Measurements from ENCODE around the gene XRCC2.

DNA sequence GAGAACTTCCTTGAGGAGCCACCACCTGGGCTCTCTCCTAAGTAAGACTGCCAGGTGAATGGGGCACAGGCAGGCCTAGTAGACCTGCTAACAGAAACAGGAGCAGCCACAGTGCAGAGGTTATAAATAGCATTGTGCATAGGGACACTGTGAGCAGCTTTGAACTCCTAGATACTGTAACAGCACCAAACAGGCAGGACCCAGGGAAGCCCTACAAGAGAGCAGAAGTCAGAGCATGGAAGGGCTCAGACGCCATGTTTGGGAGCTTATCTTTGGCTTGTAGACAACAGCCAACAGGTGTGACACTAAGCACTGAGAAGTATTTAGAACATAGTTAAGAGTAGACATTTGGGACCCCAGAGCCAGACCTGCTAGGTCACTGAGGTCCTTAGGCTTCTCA lies 14.5 kb downstream of the XRCC2 start:
- no peak for TF ChIP-seq EP300 (IDR thresholded peaks at IDR 0.05; ENCODE audit: borderline replicate concordance in 1 of 2, low read depth in 1 of 2, low read length in 1 of 2)
- TF ChIP-seq, protein P1, sequence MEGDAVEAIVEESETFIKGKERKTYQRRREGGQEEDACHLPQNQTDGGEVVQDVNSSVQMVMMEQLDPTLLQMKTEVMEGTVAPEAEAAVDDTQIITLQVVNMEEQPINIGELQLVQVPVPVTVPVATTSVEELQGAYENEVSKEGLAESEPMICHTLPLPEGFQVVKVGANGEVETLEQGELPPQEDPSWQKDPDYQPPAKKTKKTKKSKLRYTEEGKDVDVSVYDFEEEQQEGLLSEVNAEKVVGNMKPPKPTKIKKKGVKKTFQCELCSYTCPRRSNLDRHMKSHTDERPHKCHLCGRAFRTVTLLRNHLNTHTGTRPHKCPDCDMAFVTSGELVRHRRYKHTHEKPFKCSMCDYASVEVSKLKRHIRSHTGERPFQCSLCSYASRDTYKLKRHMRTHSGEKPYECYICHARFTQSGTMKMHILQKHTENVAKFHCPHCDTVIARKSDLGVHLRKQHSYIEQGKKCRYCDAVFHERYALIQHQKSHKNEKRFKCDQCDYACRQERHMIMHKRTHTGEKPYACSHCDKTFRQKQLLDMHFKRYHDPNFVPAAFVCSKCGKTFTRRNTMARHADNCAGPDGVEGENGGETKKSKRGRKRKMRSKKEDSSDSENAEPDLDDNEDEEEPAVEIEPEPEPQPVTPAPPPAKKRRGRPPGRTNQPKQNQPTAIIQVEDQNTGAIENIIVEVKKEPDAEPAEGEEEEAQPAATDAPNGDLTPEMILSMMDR (IDR thresholded peaks at IDR 0.05): no peak
- no peak for TF ChIP-seq USF1 (IDR thresholded peaks at IDR 0.05; ENCODE audit: borderline replicate concordance, low read depth)
- no peak for TF ChIP-seq POLR2AphosphoS5 (IDR thresholded peaks at IDR 0.05; ENCODE audit: low read depth, low read length)
- no peak for TF ChIP-seq MEF2A (IDR thresholded peaks at IDR 0.05; ENCODE audit: borderline replicate concordance, low read depth)
- TF ChIP-seq REST (IDR thresholded peaks at IDR 0.05; ENCODE audit: low read depth, low read length): no peak
- TF ChIP-seq, protein P2, sequence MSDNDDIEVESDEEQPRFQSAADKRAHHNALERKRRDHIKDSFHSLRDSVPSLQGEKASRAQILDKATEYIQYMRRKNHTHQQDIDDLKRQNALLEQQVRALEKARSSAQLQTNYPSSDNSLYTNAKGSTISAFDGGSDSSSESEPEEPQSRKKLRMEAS (IDR thresholded peaks at IDR 0.05; ENCODE audit: low read depth): no peak
- no peak for TF ChIP-seq YY1 (IDR thresholded peaks at IDR 0.05; ENCODE audit: low read depth)
- TF ChIP-seq EZH2phosphoT487 (IDR thresholded peaks at IDR 0.05; ENCODE audit: borderline replicate concordance, low read depth): no peak
- no peak for TF ChIP-seq RAD21 (IDR thresholded peaks at IDR 0.05; ENCODE audit: low read length)
- no peak for TF ChIP-seq CHD2 (IDR thresholded peaks at IDR 0.05; ENCODE audit: low read length, partially characterized antibody)
- TF ChIP-seq, protein P3, sequence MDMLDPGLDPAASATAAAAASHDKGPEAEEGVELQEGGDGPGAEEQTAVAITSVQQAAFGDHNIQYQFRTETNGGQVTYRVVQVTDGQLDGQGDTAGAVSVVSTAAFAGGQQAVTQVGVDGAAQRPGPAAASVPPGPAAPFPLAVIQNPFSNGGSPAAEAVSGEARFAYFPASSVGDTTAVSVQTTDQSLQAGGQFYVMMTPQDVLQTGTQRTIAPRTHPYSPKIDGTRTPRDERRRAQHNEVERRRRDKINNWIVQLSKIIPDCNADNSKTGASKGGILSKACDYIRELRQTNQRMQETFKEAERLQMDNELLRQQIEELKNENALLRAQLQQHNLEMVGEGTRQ (IDR thresholded peaks at IDR 0.05; ENCODE audit: borderline replicate concordance, low read depth, low read length): no peak
- no peak for TF ChIP-seq RXRA (IDR thresholded peaks at IDR 0.05; ENCODE audit: borderline replicate concordance, low read depth)
- TF ChIP-seq GATA2 (CRISPR knock-in tag; IDR thresholded peaks at IDR 0.05): no peak

Data from SK-N-SH (cell line).